GM06990 (cell line): Measurements from ENCODE around the gene SLCO3A1.

Experiments
- DNase-seq: peaks from one replicate; pipeline ENCODE4 v3.0.0-alpha.2; 2011; ENCODE audit not compliant: insufficient read length; ENCODE audit errors: extremely low read depth
- H3K27me3 ChIP-seq: replicated peaks from 2 replicates; pipeline ENCODE4 v1.6.0; 2011; ENCODE audit warnings: low read length; ENCODE audit not compliant: control insufficient read depth, insufficient read depth
- H3K36me3 ChIP-seq: 2 replicates; pipeline ENCODE4 v1.5.1; 2011; ENCODE audit warnings: low read length; ENCODE audit not compliant: control insufficient read depth, insufficient read depth
- H3K4me3 ChIP-seq: replicated peaks from 2 replicates; pipeline ENCODE4 v1.5.1; 2011; ENCODE audit warnings: low read depth, mild to moderate bottlenecking, control low read depth, low read length
- TF ChIP-seq, protein P1 (sequence below): IDR thresholded peaks from 2 replicates; pipeline ENCODE4 v1.5.1; 2011; ENCODE audit warnings: low read length, control low read depth, mild to moderate bottlenecking, inconsistent platforms; ENCODE audit not compliant: insufficient read depth, poor library complexity, severe bottlenecking

Gene SLCO3A1

DNA sequence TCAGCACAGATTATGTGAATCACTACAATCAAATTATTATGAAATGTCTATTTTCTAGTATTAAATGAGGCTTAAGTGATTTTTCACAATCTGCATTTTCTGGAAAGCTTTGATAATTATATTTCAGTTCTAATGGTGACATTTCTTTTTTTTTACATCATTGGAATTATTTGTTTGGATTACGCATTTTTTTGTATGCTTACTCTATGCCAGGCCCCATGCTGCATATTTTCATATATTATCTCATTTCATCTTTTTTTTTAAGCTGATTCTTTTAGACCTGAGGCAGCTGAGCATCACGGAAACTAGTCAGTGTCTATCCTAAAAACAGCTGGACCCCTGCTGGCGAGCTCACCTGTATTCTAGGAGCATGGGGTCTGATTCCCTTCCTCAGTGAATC, 31.1 kb downstream of the SLCO3A1 start:
- TF ChIP-seq, protein P1, sequence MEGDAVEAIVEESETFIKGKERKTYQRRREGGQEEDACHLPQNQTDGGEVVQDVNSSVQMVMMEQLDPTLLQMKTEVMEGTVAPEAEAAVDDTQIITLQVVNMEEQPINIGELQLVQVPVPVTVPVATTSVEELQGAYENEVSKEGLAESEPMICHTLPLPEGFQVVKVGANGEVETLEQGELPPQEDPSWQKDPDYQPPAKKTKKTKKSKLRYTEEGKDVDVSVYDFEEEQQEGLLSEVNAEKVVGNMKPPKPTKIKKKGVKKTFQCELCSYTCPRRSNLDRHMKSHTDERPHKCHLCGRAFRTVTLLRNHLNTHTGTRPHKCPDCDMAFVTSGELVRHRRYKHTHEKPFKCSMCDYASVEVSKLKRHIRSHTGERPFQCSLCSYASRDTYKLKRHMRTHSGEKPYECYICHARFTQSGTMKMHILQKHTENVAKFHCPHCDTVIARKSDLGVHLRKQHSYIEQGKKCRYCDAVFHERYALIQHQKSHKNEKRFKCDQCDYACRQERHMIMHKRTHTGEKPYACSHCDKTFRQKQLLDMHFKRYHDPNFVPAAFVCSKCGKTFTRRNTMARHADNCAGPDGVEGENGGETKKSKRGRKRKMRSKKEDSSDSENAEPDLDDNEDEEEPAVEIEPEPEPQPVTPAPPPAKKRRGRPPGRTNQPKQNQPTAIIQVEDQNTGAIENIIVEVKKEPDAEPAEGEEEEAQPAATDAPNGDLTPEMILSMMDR = no peak

DNA sequence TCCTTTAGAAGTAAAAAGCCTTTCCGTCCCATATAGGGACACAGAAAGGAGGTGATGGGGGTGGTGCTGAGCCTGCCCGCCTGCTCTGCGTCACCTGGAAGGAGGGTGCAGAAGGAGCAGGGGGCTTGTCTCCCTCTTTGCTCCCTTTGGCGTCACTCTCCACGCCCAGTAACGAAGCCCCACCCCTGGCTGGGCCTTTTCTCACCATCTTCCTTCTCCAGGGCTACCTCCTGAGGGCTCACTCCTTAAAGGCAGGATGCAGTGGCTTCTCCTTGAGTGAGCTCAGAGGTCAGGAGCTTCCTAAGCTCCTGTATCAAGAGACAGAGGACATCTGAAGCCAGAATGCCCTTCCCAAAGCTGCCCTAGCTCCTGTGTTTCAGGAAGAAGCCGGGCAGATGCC, 31.5 kb downstream of the SLCO3A1 start:
- no peaks in the 10 kb centered on the region for H3K36me3 ChIP-seq
- no peaks in the 10 kb centered on the region; the same call in none of the 2 replicates for H3K27me3 ChIP-seq
- TF ChIP-seq, protein P1 = no peak
- H3K4me3 ChIP-seq = no peak overlapping the region
- no peak for DNase-seq

More for the DNA sequence above, 31.1 kb downstream of the SLCO3A1 start:
- no peak for DNase-seq
- Histone ChIP-seq H3K27me3 (no peaks in the 10 kb centered on the region; the same call in none of the 2 replicates), H3K4me3 (no peak overlapping the region), H3K36me3 (no peaks in the 10 kb centered on the region)

DNA sequence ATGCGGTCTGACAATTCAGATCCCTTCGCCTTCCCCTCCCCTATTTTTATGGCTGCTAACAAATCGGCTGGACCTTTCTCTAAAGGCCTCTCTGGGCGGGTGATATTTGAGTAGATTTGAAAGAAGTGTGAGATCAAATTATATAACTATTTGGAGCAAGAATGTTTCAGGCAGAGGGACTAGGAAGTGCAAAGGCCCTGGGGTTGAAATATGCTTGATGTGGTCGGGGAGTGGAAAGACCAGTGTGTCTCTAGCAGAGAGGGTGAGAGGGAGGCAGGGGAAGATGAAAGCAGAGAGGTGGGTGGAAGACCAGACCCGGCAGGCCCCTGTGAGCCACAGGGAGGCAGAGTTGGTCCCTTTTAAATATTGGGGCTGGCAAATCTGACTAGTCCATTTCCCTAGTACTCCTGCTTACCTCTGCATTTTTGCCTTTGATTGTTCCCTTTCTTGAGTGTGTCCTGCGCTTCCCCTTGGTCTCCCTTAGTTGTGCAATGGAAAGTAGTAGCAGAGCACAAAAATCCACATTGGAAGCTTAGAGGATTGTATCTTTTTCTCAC, 32.3 kb downstream of the SLCO3A1 start:
- DNase-seq = no peak
- TF ChIP-seq, protein P1 = no peak
- no peaks in the 10 kb centered on the region for H3K36me3 ChIP-seq

DNA sequence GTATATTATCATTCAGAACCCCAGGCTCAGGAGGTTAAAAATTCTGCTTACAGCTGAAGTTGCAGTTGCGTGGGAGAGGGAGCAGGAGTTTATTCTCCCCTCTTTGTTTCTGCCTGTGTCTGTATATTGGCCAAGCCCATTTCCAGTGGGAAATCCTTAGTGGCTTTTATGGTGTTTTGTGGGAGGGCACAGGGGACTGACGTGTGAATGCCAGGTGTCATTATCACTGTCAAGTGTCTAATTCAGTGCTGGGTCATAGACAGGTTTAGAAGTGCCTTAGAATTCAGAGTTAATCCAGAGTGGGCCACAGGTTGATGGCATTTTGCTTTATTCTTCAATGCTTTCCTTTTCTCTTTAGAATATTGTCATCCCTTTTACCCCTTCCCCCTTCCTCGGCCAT, 33.4 kb downstream of the SLCO3A1 start:
- Histone ChIP-seq H3K4me3 (no peak overlapping the region), H3K36me3 (no peaks in the 10 kb centered on the region), H3K27me3 (peaks cover 1% of the 10 kb centered on the region; the same call in 1 of the 2 replicates)
- TF ChIP-seq, protein P1 = no peak
- DNase-seq = no peak

More for the DNA sequence above, 32.3 kb downstream of the SLCO3A1 start:
- H3K4me3 ChIP-seq = no peak overlapping the region
- H3K27me3 ChIP-seq = no peaks in the 10 kb centered on the region; the same call in none of the 2 replicates

DNA sequence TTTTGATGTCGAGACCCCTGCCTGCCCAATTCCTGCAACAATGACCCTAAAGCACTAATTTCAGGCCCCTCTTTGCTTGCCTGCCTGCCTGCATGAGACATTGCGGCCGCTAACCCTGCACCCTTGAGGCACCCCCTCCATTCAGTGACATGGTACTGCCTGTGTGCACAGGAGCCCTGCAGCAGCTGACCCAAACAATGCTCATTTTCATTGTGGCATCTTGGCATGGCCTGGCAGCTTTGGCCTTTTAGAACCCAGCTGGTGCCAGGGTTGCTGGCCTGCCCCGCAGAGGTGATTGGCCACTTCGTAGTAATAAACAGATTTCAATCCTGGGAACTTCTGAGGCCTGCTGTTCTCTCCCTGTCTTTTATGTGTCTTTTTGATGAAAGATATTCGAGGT, 33.8 kb downstream of the SLCO3A1 start:
- Histone ChIP-seq H3K36me3 (no peaks in the 10 kb centered on the region), H3K27me3 (peaks cover 1% of the 10 kb centered on the region; the same call in 1 of the 2 replicates), H3K4me3 (no peak overlapping the region)
- TF ChIP-seq, protein P1 = no peak
- DNase-seq = no peak
